PFSK-1 (cell line): ENCODE data around the gene RASSF1.

Experiments used
- FOXP2 ChIP-seq: optimal IDR thresholded peaks from 2 replicates; pipeline ENCODE3; 2011; ENCODE audit warnings: borderline replicate concordance, control low read depth, inconsistent platforms; ENCODE audit not compliant: insufficient read depth; ENCODE audit errors: extremely low read length, extremely low read depth
- POLR2AphosphoS5 ChIP-seq: IDR thresholded peaks from 2 replicates; pipeline ENCODE4 v1.6.1; 2012; ENCODE audit warnings: low read depth, mild to moderate bottlenecking, control low read depth, low read length, moderate library complexity
- SIN3A ChIP-seq: IDR thresholded peaks from 2 replicates; pipeline ENCODE4 v1.6.1; 2012; ENCODE audit warnings: mild to moderate bottlenecking, low read length, moderate library complexity, borderline replicate concordance; ENCODE audit not compliant: insufficient read depth
- TAF1 ChIP-seq: IDR thresholded peaks from 2 replicates; pipeline ENCODE4 v1.6.1; 2012; ENCODE audit warnings: low read length, control low read depth, borderline replicate concordance; ENCODE audit not compliant: insufficient read depth
- TF ChIP-seq, protein P1 (sequence below), 2 experiments: IDR thresholded peaks; 2 replicates each; pipeline versions ENCODE4 v1.6.1 to v1.8.0; 2011 to 2012; ENCODE audit warnings: low read depth in 2 of 2, low read length in 2 of 2, control low read depth in 1 of 2, inconsistent platforms in 1 of 2, mild to moderate bottlenecking in 1 of 2, moderate library complexity in 1 of 2; ENCODE audit not compliant: insufficient read depth in 1 of 2

RASSF1 gene

DNA sequence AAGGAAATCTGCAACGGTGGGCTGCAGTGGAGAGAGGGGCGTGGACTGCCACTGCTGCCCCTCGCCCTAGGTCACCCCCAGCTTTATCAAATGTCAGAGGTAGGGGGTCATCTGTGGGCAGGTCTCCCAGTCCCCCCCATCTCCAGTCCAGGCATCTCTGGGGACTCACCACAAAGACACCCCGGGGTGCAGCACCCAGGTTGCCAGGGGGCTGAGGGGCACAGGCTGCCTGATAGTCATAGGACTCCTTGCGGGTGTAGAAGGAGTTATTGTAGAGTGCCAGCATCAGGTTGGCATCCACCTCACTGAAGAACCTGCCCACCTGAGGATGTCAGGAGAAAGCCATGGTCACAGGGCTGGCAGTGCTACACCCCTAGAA is 25.2 kb upstream of the RASSF1 start:
- TF ChIP-seq POLR2AphosphoS5 = no peak

DNA sequence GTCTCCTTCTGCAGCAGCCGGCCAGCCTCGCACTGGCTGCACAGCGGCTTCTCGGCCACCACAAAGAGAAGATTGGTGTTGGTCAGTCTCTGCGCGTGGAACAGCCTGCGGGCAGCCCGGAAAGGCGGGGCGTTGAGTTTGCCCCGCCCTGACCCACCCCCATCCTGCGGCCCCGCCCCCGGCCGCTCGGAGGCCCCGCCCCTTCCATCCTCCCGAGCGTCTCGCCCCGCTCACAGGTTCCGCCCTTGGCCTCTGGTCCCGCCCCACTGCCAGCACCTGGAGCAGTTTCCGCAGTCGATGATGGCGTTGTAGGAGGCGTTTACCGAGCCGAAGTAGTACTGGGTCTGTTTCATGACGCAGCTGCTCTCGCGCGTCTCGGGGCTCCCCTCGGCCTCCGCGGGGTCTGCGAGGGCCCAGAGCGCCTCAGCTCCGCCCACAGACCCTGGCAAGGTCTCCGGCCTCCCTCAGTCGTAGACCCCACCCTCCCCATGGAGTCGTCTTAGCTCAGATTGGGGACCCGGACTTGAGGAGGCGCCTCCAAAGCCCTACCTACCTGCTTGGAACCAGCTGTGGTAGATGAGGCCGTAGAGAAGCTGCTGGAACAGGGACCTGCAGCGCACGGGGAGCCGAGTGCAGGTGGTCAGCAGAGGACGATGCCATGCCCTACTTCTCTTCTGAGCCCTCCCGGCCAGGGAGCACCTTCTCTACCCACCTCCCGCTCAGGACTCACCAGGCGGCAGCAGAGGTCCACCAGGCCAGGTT is 24.6 kb upstream of the RASSF1 start:
- no peak for TF ChIP-seq FOXP2
- no peak for TF ChIP-seq SIN3A
- TF ChIP-seq POLR2AphosphoS5 = no peak
- TF ChIP-seq TAF1 = no peak
- TF ChIP-seq, protein P1, sequence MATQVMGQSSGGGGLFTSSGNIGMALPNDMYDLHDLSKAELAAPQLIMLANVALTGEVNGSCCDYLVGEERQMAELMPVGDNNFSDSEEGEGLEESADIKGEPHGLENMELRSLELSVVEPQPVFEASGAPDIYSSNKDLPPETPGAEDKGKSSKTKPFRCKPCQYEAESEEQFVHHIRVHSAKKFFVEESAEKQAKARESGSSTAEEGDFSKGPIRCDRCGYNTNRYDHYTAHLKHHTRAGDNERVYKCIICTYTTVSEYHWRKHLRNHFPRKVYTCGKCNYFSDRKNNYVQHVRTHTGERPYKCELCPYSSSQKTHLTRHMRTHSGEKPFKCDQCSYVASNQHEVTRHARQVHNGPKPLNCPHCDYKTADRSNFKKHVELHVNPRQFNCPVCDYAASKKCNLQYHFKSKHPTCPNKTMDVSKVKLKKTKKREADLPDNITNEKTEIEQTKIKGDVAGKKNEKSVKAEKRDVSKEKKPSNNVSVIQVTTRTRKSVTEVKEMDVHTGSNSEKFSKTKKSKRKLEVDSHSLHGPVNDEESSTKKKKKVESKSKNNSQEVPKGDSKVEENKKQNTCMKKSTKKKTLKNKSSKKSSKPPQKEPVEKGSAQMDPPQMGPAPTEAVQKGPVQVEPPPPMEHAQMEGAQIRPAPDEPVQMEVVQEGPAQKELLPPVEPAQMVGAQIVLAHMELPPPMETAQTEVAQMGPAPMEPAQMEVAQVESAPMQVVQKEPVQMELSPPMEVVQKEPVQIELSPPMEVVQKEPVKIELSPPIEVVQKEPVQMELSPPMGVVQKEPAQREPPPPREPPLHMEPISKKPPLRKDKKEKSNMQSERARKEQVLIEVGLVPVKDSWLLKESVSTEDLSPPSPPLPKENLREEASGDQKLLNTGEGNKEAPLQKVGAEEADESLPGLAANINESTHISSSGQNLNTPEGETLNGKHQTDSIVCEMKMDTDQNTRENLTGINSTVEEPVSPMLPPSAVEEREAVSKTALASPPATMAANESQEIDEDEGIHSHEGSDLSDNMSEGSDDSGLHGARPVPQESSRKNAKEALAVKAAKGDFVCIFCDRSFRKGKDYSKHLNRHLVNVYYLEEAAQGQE (IDR thresholded peaks at IDR 0.05; ENCODE audit: insufficient read depth in 1 of 2, low read depth in 2 of 2, low read length in 2 of 2) = no peak

DNA sequence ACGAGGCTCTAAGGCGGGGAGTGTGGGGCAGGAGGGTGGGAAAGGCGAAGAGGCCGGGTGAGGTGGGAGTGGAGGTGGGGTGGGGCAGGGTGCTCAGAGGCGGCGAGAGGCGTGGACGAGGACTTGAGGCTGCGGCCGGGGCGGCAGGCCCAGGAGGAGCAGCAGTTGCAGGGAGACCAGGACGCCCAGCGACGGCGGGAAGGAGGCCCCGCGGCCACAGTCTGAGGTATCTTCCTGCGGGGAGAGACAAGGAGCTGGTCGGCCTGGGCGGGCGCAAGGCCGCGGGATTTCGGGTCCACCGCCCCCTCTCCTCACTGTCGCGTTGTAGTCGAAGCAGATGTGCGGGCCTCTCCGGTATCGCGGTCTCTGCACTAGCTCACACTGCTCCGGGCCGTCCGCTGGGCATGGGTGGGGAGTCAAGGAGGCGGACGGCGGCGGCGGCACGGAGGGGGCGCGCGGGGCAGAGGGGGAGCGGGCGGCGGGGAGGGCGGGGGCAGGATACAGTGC is 24.0 kb upstream of the RASSF1 start:
- TF ChIP-seq, protein P1 (IDR thresholded peaks at IDR 0.05; ENCODE audit: insufficient read depth in 1 of 2, low read depth in 2 of 2, low read length in 2 of 2) = no peak
- TF ChIP-seq SIN3A (no peak), TAF1 (no peak), POLR2AphosphoS5 (no peak), FOXP2 (no peak)

DNA sequence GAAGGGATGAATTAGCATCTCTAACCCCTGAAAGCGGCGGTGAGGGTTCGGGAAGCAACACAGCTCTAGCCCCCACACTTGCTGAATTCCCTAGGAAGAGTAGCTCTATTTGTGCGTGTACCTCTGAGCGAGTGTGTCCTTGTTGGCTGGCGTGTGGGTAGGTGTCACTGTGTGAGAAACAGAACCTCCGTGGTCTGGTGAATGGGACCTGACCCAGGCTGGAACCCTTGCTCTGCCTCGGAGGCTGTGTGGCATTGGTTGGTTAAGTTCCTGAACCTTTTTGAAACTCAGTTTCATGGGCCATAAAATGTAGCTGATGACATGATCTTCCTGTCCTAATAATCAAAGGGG is 19.1 kb upstream of the RASSF1 start:
- TF ChIP-seq FOXP2 (no peak), POLR2AphosphoS5 (no peak), TAF1 (no peak), SIN3A (no peak)
- TF ChIP-seq, protein P1 (IDR thresholded peaks at IDR 0.05; ENCODE audit: insufficient read depth in 1 of 2, low read depth in 2 of 2, low read length in 2 of 2) = no peak

DNA sequence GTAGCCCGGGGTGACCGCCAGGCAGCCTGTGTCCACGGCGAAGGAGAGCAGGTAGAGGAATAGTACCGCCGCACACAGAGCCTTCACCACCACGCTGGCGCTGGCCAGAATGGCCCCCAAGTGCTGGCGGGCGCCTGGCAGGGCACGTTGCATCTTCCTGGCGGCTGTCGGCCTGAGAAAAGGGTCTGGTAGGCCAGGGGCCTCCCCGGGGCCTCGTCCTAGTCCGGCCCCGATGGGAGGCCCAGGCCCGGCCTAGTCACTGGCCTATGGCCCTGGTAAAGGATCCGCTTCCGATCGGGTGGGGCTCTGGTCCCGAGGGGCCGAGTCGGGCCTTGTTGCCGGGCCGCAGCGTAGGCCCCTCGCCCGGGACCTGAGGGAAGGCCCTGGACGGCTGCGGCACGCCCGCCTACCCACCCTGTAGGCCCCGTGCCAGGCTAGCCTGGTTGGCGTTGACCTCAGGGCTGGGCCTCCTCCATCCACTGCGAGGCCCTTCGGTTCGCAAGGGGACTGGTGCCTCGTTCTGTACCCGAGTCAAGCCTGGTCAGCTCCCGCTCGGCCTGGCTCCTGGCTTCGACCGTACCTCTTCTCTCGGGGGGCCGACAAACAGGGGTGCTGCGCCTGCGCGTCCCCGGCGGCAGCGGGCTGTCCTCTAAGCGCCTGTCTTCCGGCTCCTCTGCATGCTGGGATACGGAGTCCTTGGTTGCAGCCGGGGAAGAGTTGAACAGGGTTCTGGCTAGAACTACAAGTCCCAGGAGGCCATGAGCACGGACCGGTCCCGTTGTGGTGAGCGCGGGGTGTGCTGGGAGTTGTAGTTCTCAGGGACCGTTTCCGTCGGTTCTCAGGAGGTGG is 18.5 kb upstream of the RASSF1 start, which contains the start of gene TMEM115:
Gene TMEM115 (minus strand): TSS at position 611 of the 849 bp plus-strand sequence. CDS start 458 bp downstream, at position 153.
- no peak for TF ChIP-seq FOXP2
- peak; percentile 50; the same call in 1 of the 2 replicates for TF ChIP-seq TAF1
- TF ChIP-seq, protein P1 (IDR thresholded peaks at IDR 0.05; ENCODE audit: insufficient read depth in 1 of 2, low read depth in 2 of 2, low read length in 2 of 2) = no peak
- TF ChIP-seq SIN3A = no peak
- peak; percentile 65 for TF ChIP-seq POLR2AphosphoS5
